Measurements from ENCODE around the gene TEAD1. TPM values are rescaled to one million over a fixed set of nuclear protein-coding genes. Genes with fewer than 3 reads are reported as not detected.

The TEAD1 gene
- polyA plus RNA-seq, 1 donor from 2014 or later: 12.2 TPM

DNA sequence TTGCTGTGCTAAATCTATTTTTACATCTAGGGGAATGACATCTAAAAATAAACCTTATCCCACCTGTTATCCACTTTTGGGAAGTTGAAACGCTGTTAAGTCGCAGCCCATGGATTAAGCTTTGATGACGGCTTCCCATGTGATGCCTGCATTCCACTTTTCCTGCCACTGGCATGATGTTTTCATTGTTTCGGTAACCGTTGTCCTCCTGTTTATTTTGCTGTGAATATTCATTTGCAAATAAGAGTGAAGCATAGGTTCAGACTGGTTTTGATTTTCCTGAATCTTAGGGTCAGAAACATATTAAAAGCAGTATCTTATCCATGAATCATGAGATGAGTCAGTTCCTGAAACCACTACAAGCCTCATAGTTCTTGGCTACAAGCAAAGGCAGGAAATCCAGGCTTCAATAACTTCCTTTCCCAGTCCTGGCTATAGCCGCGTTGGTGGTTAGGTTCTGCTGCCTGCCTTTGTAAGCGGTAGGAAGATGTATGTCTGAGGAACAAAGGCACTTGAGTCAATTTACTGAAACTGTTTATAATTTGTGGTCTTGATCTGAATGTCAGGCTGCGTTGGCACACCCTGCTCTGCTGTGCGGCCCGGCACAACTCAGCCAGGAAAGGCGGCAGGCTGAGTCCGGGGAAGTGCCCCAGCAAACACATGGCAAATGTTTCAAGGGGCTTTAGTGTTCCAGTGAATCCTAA is 19.4 kb downstream of the TEAD1 start:
- Histone ChIP-seq H3K27ac (ENCODE audit: low read length) (no peak overlapping the region), H3K9ac (ENCODE audit: low read length) (no peak overlapping the region), H3K79me2 (replicated peaks; ENCODE audit: insufficient read depth, low read length) (peaks cover 74% of the 10 kb centered on the region), H4K20me1 (ENCODE audit: insufficient read depth) (no peaks in the 10 kb centered on the region), H3K4me3 (ENCODE audit: low read length) (no peak overlapping the region), H3K9me2 (ENCODE audit: insufficient read depth, low read length) (no peaks in the 10 kb centered on the region), H3F3A (ENCODE audit: insufficient read depth, low read length, poor library complexity, severe bottlenecking) (no peaks in the 10 kb centered on the region), H3K9me3 (ENCODE audit: low read length) (no peaks in the 10 kb centered on the region), H3K36me3 (ENCODE audit: insufficient read depth, low read length) (no peaks in the 10 kb centered on the region), H2AFZ (ENCODE audit: low read depth, low read length) (no peak overlapping the region), H3K4me2 (ENCODE audit: low read length) (no peak overlapping the region), H3K27me3 (ENCODE audit: insufficient read depth, low read depth, low read length) (no peaks in the 10 kb centered on the region)
- TF ChIP-seq, protein P1, sequence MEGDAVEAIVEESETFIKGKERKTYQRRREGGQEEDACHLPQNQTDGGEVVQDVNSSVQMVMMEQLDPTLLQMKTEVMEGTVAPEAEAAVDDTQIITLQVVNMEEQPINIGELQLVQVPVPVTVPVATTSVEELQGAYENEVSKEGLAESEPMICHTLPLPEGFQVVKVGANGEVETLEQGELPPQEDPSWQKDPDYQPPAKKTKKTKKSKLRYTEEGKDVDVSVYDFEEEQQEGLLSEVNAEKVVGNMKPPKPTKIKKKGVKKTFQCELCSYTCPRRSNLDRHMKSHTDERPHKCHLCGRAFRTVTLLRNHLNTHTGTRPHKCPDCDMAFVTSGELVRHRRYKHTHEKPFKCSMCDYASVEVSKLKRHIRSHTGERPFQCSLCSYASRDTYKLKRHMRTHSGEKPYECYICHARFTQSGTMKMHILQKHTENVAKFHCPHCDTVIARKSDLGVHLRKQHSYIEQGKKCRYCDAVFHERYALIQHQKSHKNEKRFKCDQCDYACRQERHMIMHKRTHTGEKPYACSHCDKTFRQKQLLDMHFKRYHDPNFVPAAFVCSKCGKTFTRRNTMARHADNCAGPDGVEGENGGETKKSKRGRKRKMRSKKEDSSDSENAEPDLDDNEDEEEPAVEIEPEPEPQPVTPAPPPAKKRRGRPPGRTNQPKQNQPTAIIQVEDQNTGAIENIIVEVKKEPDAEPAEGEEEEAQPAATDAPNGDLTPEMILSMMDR (IDR thresholded peaks at IDR 0.05; ENCODE audit: poor library complexity, severe bottlenecking): no peak
- TF ChIP-seq SMC3 (conservative IDR thresholded peaks at IDR 0.05; ENCODE audit: poor library complexity) (no peak), POLR2AphosphoS5 (IDR thresholded peaks at IDR 0.05) (no peak), MXI1 (conservative IDR thresholded peaks at IDR 0.05; ENCODE audit: poor library complexity, severe bottlenecking) (no peak), TAF1 (IDR thresholded peaks at IDR 0.05; ENCODE audit: low read depth) (no peak), REST (IDR thresholded peaks at IDR 0.05; ENCODE audit: borderline replicate concordance) (no peak), EP300 (conservative IDR thresholded peaks at IDR 0.05; ENCODE audit: poor library complexity, severe bottlenecking) (no peak), EZH2 (IDR thresholded peaks at IDR 0.05; ENCODE audit: borderline replicate concordance, insufficient read depth, low read length, poor library complexity, severe bottlenecking) (no peak), RAD21 (conservative IDR thresholded peaks at IDR 0.05) (no peak)

- Histone ChIP-seq H3K4me3 (ENCODE audit: low read length) (no peak overlapping the region), H3K36me3 (ENCODE audit: insufficient read depth, low read length) (no peaks in the 10 kb centered on the region), H3K27me3 (ENCODE audit: insufficient read depth, low read depth, low read length) (no peaks in the 10 kb centered on the region), H3K9me3 (ENCODE audit: low read length) (no peaks in the 10 kb centered on the region), H3K79me2 (replicated peaks; ENCODE audit: insufficient read depth, low read length) (peaks cover 76% of the 10 kb centered on the region), H3K9ac (ENCODE audit: low read length) (no peak overlapping the region), H3K4me2 (ENCODE audit: low read length) (no peak overlapping the region), H3K9me2 (ENCODE audit: insufficient read depth, low read length) (no peaks in the 10 kb centered on the region), H4K20me1 (ENCODE audit: insufficient read depth) (no peaks in the 10 kb centered on the region), H2AFZ (ENCODE audit: low read depth, low read length) (no peak overlapping the region), H3K27ac (ENCODE audit: low read length) (no peak overlapping the region), H3F3A (ENCODE audit: insufficient read depth, low read length, poor library complexity, severe bottlenecking) (no peaks in the 10 kb centered on the region)
- no peak for TF ChIP-seq EP300 (conservative IDR thresholded peaks at IDR 0.05; ENCODE audit: poor library complexity, severe bottlenecking)
- no peak for TF ChIP-seq SMC3 (conservative IDR thresholded peaks at IDR 0.05; ENCODE audit: poor library complexity)
- TF ChIP-seq RAD21 (conservative IDR thresholded peaks at IDR 0.05): no peak
- TF ChIP-seq POLR2AphosphoS5 (IDR thresholded peaks at IDR 0.05): no peak
- TF ChIP-seq EZH2 (IDR thresholded peaks at IDR 0.05; ENCODE audit: borderline replicate concordance, insufficient read depth, low read length, poor library complexity, severe bottlenecking): no peak
- no peak for TF ChIP-seq MXI1 (conservative IDR thresholded peaks at IDR 0.05; ENCODE audit: poor library complexity, severe bottlenecking)
- TF ChIP-seq, protein P1 (IDR thresholded peaks at IDR 0.05; ENCODE audit: poor library complexity, severe bottlenecking): no peak
- no peak for TF ChIP-seq TAF1 (IDR thresholded peaks at IDR 0.05; ENCODE audit: low read depth)
- TF ChIP-seq REST (IDR thresholded peaks at IDR 0.05; ENCODE audit: borderline replicate concordance): no peak
These were observed 19.9 kb downstream of the TEAD1 start for GRCh38 chr11:12694183-12694531.

Measured in neural cell (in vitro differentiated cells).